Breast epithelium (tissue), 4 donors: Measurements from ENCODE around the gene ZNF587. TPM values are rescaled to one million over a fixed set of nuclear protein-coding genes. Genes with fewer than 3 reads are reported as not detected.
"Not testable (repeated sequence)": the region's sequence is repeated elsewhere in the genome, so short reads cannot be mapped to it uniquely, and the experiment has no call there.

Experiments used
- DNase-seq, 2 donors: peaks; one replicate each; pipeline ENCODE4 v3.0.0-alpha.2; 2019; ENCODE audit warnings: low spot score in 2 of 2
- H3K27ac ChIP-seq, 2 donors: fragments of 200-600 bp; sonication (generic) in 1 of 2; one replicate each; pipeline ENCODE4 v1.5.1; 2016 to 2019; ENCODE audit warnings: mild to moderate bottlenecking in 1 of 2
- H3K27me3 ChIP-seq, 2 donors: fragments of 200-600 bp; sonication (generic) in 1 of 2; one replicate each; pipeline versions ENCODE4 v1.5.1 to v1.6.0; 2017 to 2019; ENCODE audit warnings: control low read depth in 1 of 2, mild to moderate bottlenecking in 1 of 2
- H3K36me3 ChIP-seq: fragments of 200-600 bp; one replicate; pipeline ENCODE4 v1.5.1; 2019
- H3K4me1 ChIP-seq, 2 donors: fragments of 200-600 bp; sonication (generic); one replicate each; pipeline ENCODE4 v1.5.1; 2016 to 2019; ENCODE audit warnings: control low read depth in 1 of 2
- H3K4me3 ChIP-seq, 3 donors: fragments of 200-600 bp; sonication (generic); 1 replicate in 2 of 3; 2 replicates in 1 of 3; pipeline ENCODE4 v1.5.1; 2016 to 2019; ENCODE audit warnings: mild to moderate bottlenecking in 3 of 3, moderate library complexity in 2 of 3
- H3K9me3 ChIP-seq, 2 donors: fragments of 200-600 bp; sonication (generic) in 1 of 2; one replicate each; pipeline ENCODE4 v1.5.1; 2016 to 2019; ENCODE audit warnings: control low read depth in 1 of 2
- CTCF ChIP-seq, 3 donors: fragments of 450-650 bp; IDR thresholded peaks; one replicate each; pipeline ENCODE4 v1.5.1; 2016 to 2017; ENCODE audit warnings: antibody characterized with exemption in 3 of 3, mild to moderate bottlenecking in 3 of 3, moderate library complexity in 3 of 3
- POLR2A ChIP-seq: fragments of 450-650 bp; IDR thresholded peaks from one replicate; pipeline ENCODE4 v1.6.1; 2016; ENCODE audit warnings: antibody characterized with exemption, mild to moderate bottlenecking, moderate library complexity
- POLR2AphosphoS5 ChIP-seq, 3 donors: sonication (generic); formaldehyde crosslinking; IDR thresholded peaks; one replicate each; pipeline ENCODE4 v1.6.1; 2017; ENCODE audit warnings: antibody characterized with exemption in 3 of 3
- intact Hi-C: fragments of 100-400 bp; cut with DNase I; formaldehyde crosslinking; loops from one replicate; pipeline ENCODE4 v1.15.1; 2023; ENCODE audit warnings: low total_unique reads
- total RNA-seq, 3 donors: library from RNA; depleted of rRNA; stranded (reverse); fragments of >200 nt; gene quantifications; one replicate each; pipeline ENCODE4 v1.1.0, GENCODE V29; 2016

The ZNF587 gene
- total RNA-seq, 3 donors from 2014 or later, result 14.4 to 45.4 (median 35.1) TPM

GRCh38 chr19:57812226-57812625, 37.4 kb upstream of the ZNF587 start:
- H3K9me3 ChIP-seq, result no peaks in the 10 kb centered on the region
- TF ChIP-seq POLR2A (no peak), POLR2AphosphoS5 (IDR thresholded peaks at IDR 0.05) (no peak), CTCF (IDR thresholded peaks at IDR 0.05) (no peak)
- intact Hi-C loops, result no loop called here
- peak overlapping the region; percentile 56 to 75 for H3K27ac ChIP-seq
- no peak for DNase-seq
- H3K27me3 ChIP-seq, result no peaks in the 10 kb centered on the region
- no peaks in the 10 kb centered on the region for H3K36me3 ChIP-seq
- peak overlapping the region in 2 of 3 donors; percentile 43 to 88 for H3K4me3 ChIP-seq
- no peaks in the 10 kb centered on the region for H3K4me1 ChIP-seq

GRCh38 chr19:57812975-57813820, 36.5 kb upstream of the ZNF587 start:
- H3K36me3 ChIP-seq, H3K4me1 ChIP-seq, DNase-seq, H3K27me3 ChIP-seq, intact Hi-C loops, H3K9me3 ChIP-seq: not testable (repeated sequence)
- H3K4me3 ChIP-seq, result peak overlapping the region in 2 of 3 donors; percentile 88 to 99
- peak overlapping the region; percentile 86 to 88 for H3K27ac ChIP-seq

GRCh38 chr19:57813919-57814504, 35.6 kb upstream of the ZNF587 start:
- TF ChIP-seq POLR2AphosphoS5 (IDR thresholded peaks at IDR 0.05) (no peak), POLR2A (no peak), CTCF (IDR thresholded peaks at IDR 0.05) (no peak)
- no peaks in the 10 kb centered on the region for H3K36me3 ChIP-seq
- H3K9me3 ChIP-seq, result no peaks in the 10 kb centered on the region
- H3K27me3 ChIP-seq, result no peaks in the 10 kb centered on the region
- intact Hi-C loops, result no loop called here
- no peaks in the 10 kb centered on the region for H3K4me1 ChIP-seq
- H3K27ac ChIP-seq, result peak overlapping the region; percentile 86 to 88
- DNase-seq, result peak; percentile 39 to 64
- peak overlapping the region; percentile 69 to 99 (median 88) for H3K4me3 ChIP-seq

GRCh38 chr19:57814505-57815246, 35.0 kb upstream of the ZNF587 start, which contains the start of gene ZNF552:
TSS of gene ZNF552 (minus strand) at chr19:57814913. CDS start at chr19:57814743, 170 bp downstream.
- H3K4me3 ChIP-seq, result peak within 1 kb of the TSS; percentile 69 to 99 (median 88)
- no peaks in the 10 kb centered on the region for H3K27me3 ChIP-seq
- peak within 1 kb of the TSS; percentile 86 to 88 for H3K27ac ChIP-seq
- TF ChIP-seq POLR2A (no peak), CTCF (IDR thresholded peaks at IDR 0.05) (no peak), POLR2AphosphoS5 (IDR thresholded peaks at IDR 0.05) (peak in 2 of 3 donors; percentile 72 to 90)
- peak; percentile 79 to 86 for DNase-seq
- H3K4me1 ChIP-seq, result no peaks in the 10 kb centered on the region
- H3K36me3 ChIP-seq, result no peaks in the 10 kb centered on the region
- H3K9me3 ChIP-seq, result no peaks in the 10 kb centered on the region
- intact Hi-C loops, result no loop called here

GRCh38 chr19:57815247-57816075, 34.2 kb upstream of the ZNF587 start:
- Histone ChIP-seq H3K27me3 (no peaks in the 10 kb centered on the region), H3K4me3 (peak overlapping the region; percentile 69 to 99 (median 88)), H3K36me3 (no peaks in the 10 kb centered on the region), H3K4me1 (peaks cover 0 to 3% of the 10 kb centered on the region in 2 donors), H3K27ac (peak overlapping the region; percentile 86 to 88), H3K9me3 (no peaks in the 10 kb centered on the region)
- intact Hi-C loops, result no loop called here
- no peak for DNase-seq
- TF ChIP-seq POLR2AphosphoS5 (IDR thresholded peaks at IDR 0.05) (no peak), POLR2A (no peak), CTCF (IDR thresholded peaks at IDR 0.05) (no peak)
